ENCODE measurements around the gene FYCO1.

The FYCO1 gene

GRCh38 chr3:45969116-45969515, 26.5 kb downstream of the FYCO1 start:
- Histone ChIP-seq H3K27me3 (ENCODE audit: control insufficient read depth, insufficient read depth, low read length) (no peaks in the 10 kb centered on the region), H3K27ac (ENCODE audit: low read depth, low read length) (no peak overlapping the region), H3K9ac (ENCODE audit: low read length) (no peak overlapping the region), H3K36me3 (ENCODE audit: control insufficient read depth, insufficient read depth, low read length) (peaks cover 89% of the 10 kb centered on the region), H3K4me1 (ENCODE audit: control insufficient read depth, insufficient read depth, low read length) (no peaks in the 10 kb centered on the region), H3K9me3 (ENCODE audit: control insufficient read depth, insufficient read depth, low read depth, low read length) (no peaks in the 10 kb centered on the region), H3K4me3 (ENCODE audit: low read depth, low read length) (no peak overlapping the region)

GRCh38 chr3:45968706-45969105, 26.9 kb downstream of the FYCO1 start:
- no peaks in the 10 kb centered on the region for H3K4me1 ChIP-seq (ENCODE audit: control insufficient read depth, insufficient read depth, low read length)

GRCh38 chr3:45968149-45968548, 27.5 kb downstream of the FYCO1 start:
- Histone ChIP-seq H3K4me1 (ENCODE audit: control insufficient read depth, insufficient read depth, low read length) (no peaks in the 10 kb centered on the region), H3K9me3 (ENCODE audit: control insufficient read depth, insufficient read depth, low read depth, low read length) (no peaks in the 10 kb centered on the region), H3K27ac (ENCODE audit: low read depth, low read length) (no peak overlapping the region), H3K9ac (ENCODE audit: low read length) (no peak overlapping the region), H3K4me3 (ENCODE audit: low read depth, low read length) (no peak overlapping the region), H3K27me3 (ENCODE audit: control insufficient read depth, insufficient read depth, low read length) (no peaks in the 10 kb centered on the region), H3K36me3 (ENCODE audit: control insufficient read depth, insufficient read depth, low read length) (peaks cover 90% of the 10 kb centered on the region)

More at GRCh38 chr3:45968706-45969105, 26.9 kb downstream of the FYCO1 start:
- Histone ChIP-seq H3K36me3 (ENCODE audit: control insufficient read depth, insufficient read depth, low read length) (peaks cover 89% of the 10 kb centered on the region), H3K27me3 (ENCODE audit: control insufficient read depth, insufficient read depth, low read length) (no peaks in the 10 kb centered on the region), H3K9ac (ENCODE audit: low read length) (no peak overlapping the region), H3K4me3 (ENCODE audit: low read depth, low read length) (no peak overlapping the region), H3K27ac (ENCODE audit: low read depth, low read length) (no peak overlapping the region), H3K9me3 (ENCODE audit: control insufficient read depth, insufficient read depth, low read depth, low read length) (no peaks in the 10 kb centered on the region)

GRCh38 chr3:45967724-45968123, 27.9 kb downstream of the FYCO1 start:
- peaks cover 90% of the 10 kb centered on the region for H3K36me3 ChIP-seq (ENCODE audit: control insufficient read depth, insufficient read depth, low read length)
- H3K9ac ChIP-seq (ENCODE audit: low read length): no peak overlapping the region
- no peak overlapping the region for H3K4me3 ChIP-seq (ENCODE audit: low read depth, low read length)

GRCh38 chr3:45966950-45967640, 28.5 kb downstream of the FYCO1 start:
- peaks cover 90% of the 10 kb centered on the region for H3K36me3 ChIP-seq (ENCODE audit: control insufficient read depth, insufficient read depth, low read length)

More at GRCh38 chr3:45967724-45968123, 27.9 kb downstream of the FYCO1 start:
- Histone ChIP-seq H3K4me1 (ENCODE audit: control insufficient read depth, insufficient read depth, low read length) (no peaks in the 10 kb centered on the region), H3K27me3 (ENCODE audit: control insufficient read depth, insufficient read depth, low read length) (no peaks in the 10 kb centered on the region), H3K9me3 (ENCODE audit: control insufficient read depth, insufficient read depth, low read depth, low read length) (no peaks in the 10 kb centered on the region), H3K27ac (ENCODE audit: low read depth, low read length) (no peak overlapping the region)

GRCh38 chr3:45966371-45966791, 29.2 kb downstream of the FYCO1 start:
- Histone ChIP-seq H3K4me1 (ENCODE audit: control insufficient read depth, insufficient read depth, low read length) (no peaks in the 10 kb centered on the region), H3K4me3 (ENCODE audit: low read depth, low read length) (no peak overlapping the region), H3K36me3 (ENCODE audit: control insufficient read depth, insufficient read depth, low read length) (peaks cover 96% of the 10 kb centered on the region)

More at GRCh38 chr3:45966950-45967640, 28.5 kb downstream of the FYCO1 start:
- H3K9ac ChIP-seq (ENCODE audit: low read length): no peak overlapping the region
- no peak overlapping the region for H3K4me3 ChIP-seq (ENCODE audit: low read depth, low read length)
- no peak overlapping the region for H3K27ac ChIP-seq (ENCODE audit: low read depth, low read length)
- no peaks in the 10 kb centered on the region for H3K4me1 ChIP-seq (ENCODE audit: control insufficient read depth, insufficient read depth, low read length)
- H3K27me3 ChIP-seq (ENCODE audit: control insufficient read depth, insufficient read depth, low read length): no peaks in the 10 kb centered on the region
- H3K9me3 ChIP-seq (ENCODE audit: control insufficient read depth, insufficient read depth, low read depth, low read length): no peaks in the 10 kb centered on the region

GRCh38 chr3:45965653-45966052, 30.0 kb downstream of the FYCO1 start:
- no peaks in the 10 kb centered on the region for H3K4me1 ChIP-seq (ENCODE audit: control insufficient read depth, insufficient read depth, low read length)
- H3K27me3 ChIP-seq (ENCODE audit: control insufficient read depth, insufficient read depth, low read length): no peaks in the 10 kb centered on the region
- H3K27ac ChIP-seq (ENCODE audit: low read depth, low read length): no peak overlapping the region
- no peak overlapping the region for H3K9ac ChIP-seq (ENCODE audit: low read length)
- peaks cover 99% of the 10 kb centered on the region for H3K36me3 ChIP-seq (ENCODE audit: control insufficient read depth, insufficient read depth, low read length)
- no peaks in the 10 kb centered on the region for H3K9me3 ChIP-seq (ENCODE audit: control insufficient read depth, insufficient read depth, low read depth, low read length)
- no peak overlapping the region for H3K4me3 ChIP-seq (ENCODE audit: low read depth, low read length)

More at GRCh38 chr3:45966371-45966791, 29.2 kb downstream of the FYCO1 start:
- no peak overlapping the region for H3K27ac ChIP-seq (ENCODE audit: low read depth, low read length)
- no peaks in the 10 kb centered on the region for H3K27me3 ChIP-seq (ENCODE audit: control insufficient read depth, insufficient read depth, low read length)
- no peaks in the 10 kb centered on the region for H3K9me3 ChIP-seq (ENCODE audit: control insufficient read depth, insufficient read depth, low read depth, low read length)
- no peak overlapping the region for H3K9ac ChIP-seq (ENCODE audit: low read length)

- no peaks in the 10 kb centered on the region for H3K4me1 ChIP-seq (ENCODE audit: control insufficient read depth, insufficient read depth, low read length)
- H3K36me3 ChIP-seq (ENCODE audit: control insufficient read depth, insufficient read depth, low read length): peaks cover 99% of the 10 kb centered on the region
- H3K4me3 ChIP-seq (ENCODE audit: low read depth, low read length): no peak overlapping the region
- no peak overlapping the region for H3K27ac ChIP-seq (ENCODE audit: low read depth, low read length)
- no peaks in the 10 kb centered on the region for H3K9me3 ChIP-seq (ENCODE audit: control insufficient read depth, insufficient read depth, low read depth, low read length)
- H3K27me3 ChIP-seq (ENCODE audit: control insufficient read depth, insufficient read depth, low read length): no peaks in the 10 kb centered on the region
- no peak overlapping the region for H3K9ac ChIP-seq (ENCODE audit: low read length)
Measured at GRCh38 chr3:45965253-45965652, 30.4 kb downstream of the FYCO1 start.

- H3K9ac ChIP-seq (ENCODE audit: low read length): no peak overlapping the region
Measured at GRCh38 chr3:45964139-45964538, 31.5 kb downstream of the FYCO1 start.

GRCh38 chr3:45962033-45962432, 33.6 kb downstream of the FYCO1 start:
- Histone ChIP-seq H3K9me3 (ENCODE audit: control insufficient read depth, insufficient read depth, low read depth, low read length) (no peaks in the 10 kb centered on the region), H3K4me1 (ENCODE audit: control insufficient read depth, insufficient read depth, low read length) (no peaks in the 10 kb centered on the region), H3K36me3 (ENCODE audit: control insufficient read depth, insufficient read depth, low read length) (peaks cover 99% of the 10 kb centered on the region), H3K27ac (ENCODE audit: low read depth, low read length) (no peak overlapping the region), H3K27me3 (ENCODE audit: control insufficient read depth, insufficient read depth, low read length) (no peaks in the 10 kb centered on the region), H3K9ac (ENCODE audit: low read length) (no peak overlapping the region), H3K4me3 (ENCODE audit: low read depth, low read length) (no peak overlapping the region)

More at GRCh38 chr3:45964139-45964538, 31.5 kb downstream of the FYCO1 start:
- Histone ChIP-seq H3K9me3 (ENCODE audit: control insufficient read depth, insufficient read depth, low read depth, low read length) (no peaks in the 10 kb centered on the region), H3K27me3 (ENCODE audit: control insufficient read depth, insufficient read depth, low read length) (no peaks in the 10 kb centered on the region), H3K4me3 (ENCODE audit: low read depth, low read length) (no peak overlapping the region), H3K36me3 (ENCODE audit: control insufficient read depth, insufficient read depth, low read length) (peaks cover 99% of the 10 kb centered on the region), H3K4me1 (ENCODE audit: control insufficient read depth, insufficient read depth, low read length) (no peaks in the 10 kb centered on the region), H3K27ac (ENCODE audit: low read depth, low read length) (no peak overlapping the region)

- no peaks in the 10 kb centered on the region for H3K4me1 ChIP-seq (ENCODE audit: control insufficient read depth, insufficient read depth, low read length)
- no peaks in the 10 kb centered on the region for H3K9me3 ChIP-seq (ENCODE audit: control insufficient read depth, insufficient read depth, low read depth, low read length)
- no peak overlapping the region for H3K9ac ChIP-seq (ENCODE audit: low read length)
- H3K36me3 ChIP-seq (ENCODE audit: control insufficient read depth, insufficient read depth, low read length): peaks cover 95% of the 10 kb centered on the region
- H3K4me3 ChIP-seq (ENCODE audit: low read depth, low read length): no peak overlapping the region
- no peaks in the 10 kb centered on the region for H3K27me3 ChIP-seq (ENCODE audit: control insufficient read depth, insufficient read depth, low read length)
- H3K27ac ChIP-seq (ENCODE audit: low read depth, low read length): no peak overlapping the region
Measured at GRCh38 chr3:45960289-45960688, 35.3 kb downstream of the FYCO1 start.

Data from HUES6 (cell line).